HG03378 (cell line): ENCODE results near the gene HDHD2.

ENCODE experiments used
- ATAC-seq: cut with Tn5 transposase; IDR thresholded peaks from one replicate; pipeline ENCODE4 v1.9.1; 2021; ENCODE audit warnings: mild to moderate bottlenecking, moderate library complexity; ENCODE audit not compliant: unreplicated experiment

The HDHD2 gene

GRCh38 chr18:47149457-47150028 is 757 bp downstream of the HDHD2 start:
- ATAC-seq = peak; percentile 5

- ATAC-seq = no peak
These were observed 4.1 kb downstream of the HDHD2 start for GRCh38 chr18:47146206-47146605.

GRCh38 chr18:47143899-47144485 is 6.3 kb downstream of the HDHD2 start:
- ATAC-seq = no peak

- ATAC-seq = no peak
These were observed 7.1 kb downstream of the HDHD2 start for GRCh38 chr18:47143153-47143552.

GRCh38 chr18:47141289-47141688 is 9.0 kb downstream of the HDHD2 start:
- no peak for ATAC-seq

- no peak for ATAC-seq
These were observed 29.2 kb downstream of the HDHD2 start for GRCh38 chr18:47121146-47121545.

- ATAC-seq = peak; percentile 94
These were observed 29.9 kb downstream of the HDHD2 start for GRCh38 chr18:47120428-47120827.

GRCh38 chr18:47118981-47119380 is 31.3 kb downstream of the HDHD2 start:
- ATAC-seq = no peak

- no peak for ATAC-seq
These were observed 35.1 kb downstream of the HDHD2 start for GRCh38 chr18:47115205-47115604.

GRCh38 chr18:47113796-47114540 is 36.3 kb downstream of the HDHD2 start:
- no peak for ATAC-seq

- no peak for ATAC-seq
These were observed 39.6 kb downstream of the HDHD2 start for GRCh38 chr18:47110492-47111274.

GRCh38 chr18:47109720-47110119 is 40.6 kb downstream of the HDHD2 start:
- ATAC-seq = no peak

- no peak for ATAC-seq
These were observed 41.3 kb downstream of the HDHD2 start for GRCh38 chr18:47108998-47109405.

- no peak for ATAC-seq
These were observed 41.9 kb downstream of the HDHD2 start for GRCh38 chr18:47108373-47108772.

- no peak for ATAC-seq
These were observed 50.0 kb downstream of the HDHD2 start for GRCh38 chr18:47100212-47100831.

GRCh38 chr18:47095810-47096209 is 54.5 kb downstream of the HDHD2 start:
- no peak for ATAC-seq

GRCh38 chr18:47087676-47088075 is 62.6 kb downstream of the HDHD2 start:
- no peak for ATAC-seq

- no peak for ATAC-seq
These were observed 68.7 kb downstream of the HDHD2 start for GRCh38 chr18:47081578-47081977.

- no peak for ATAC-seq
These were observed 69.4 kb downstream of the HDHD2 start for GRCh38 chr18:47080872-47081271.

- no peak for ATAC-seq
These were observed 73.2 kb downstream of the HDHD2 start for GRCh38 chr18:47077111-47077510.
